Osteoblast (primary cell): ENCODE measurements around the gene MIOS. TPM values are rescaled to one million over a fixed set of nuclear protein-coding genes. Genes with fewer than 3 reads are reported as not detected.

Experiments
- DNase-seq: peaks from one replicate; pipeline ENCODE4 v3.0.0; 2011; ENCODE audit warnings: low spot score, mixed read lengths; ENCODE audit not compliant: insufficient read length; ENCODE audit errors: missing footprints
- H2AFZ ChIP-seq: 2 replicates; pipeline ENCODE4 v1.6.0; 2011; ENCODE audit warnings: mild to moderate bottlenecking, low read length
- H3K27ac ChIP-seq: 2 replicates; pipeline ENCODE4 v1.5.1; 2011; ENCODE audit warnings: mild to moderate bottlenecking, low read depth, low read length, moderate library complexity
- H3K27me3 ChIP-seq: 2 replicates; pipeline ENCODE4 v1.6.0; 2012; ENCODE audit warnings: mild to moderate bottlenecking, control low read depth, inconsistent platforms, low read length, moderate library complexity; ENCODE audit not compliant: insufficient read depth
- H3K36me3 ChIP-seq: 2 replicates; pipeline ENCODE4 v1.5.1; 2011; ENCODE audit warnings: mild to moderate bottlenecking, low read length, control low read depth, moderate library complexity; ENCODE audit not compliant: insufficient read depth
- H3K4me1 ChIP-seq: 2 replicates; pipeline ENCODE4 v1.5.1; 2011; ENCODE audit warnings: mild to moderate bottlenecking, low read length, control low read depth, moderate library complexity; ENCODE audit not compliant: insufficient read depth
- H3K4me2 ChIP-seq: 2 replicates; pipeline ENCODE4 v1.6.0; 2011; ENCODE audit warnings: mild to moderate bottlenecking, low read length; ENCODE audit not compliant: insufficient read depth
- H3K4me3 ChIP-seq: fragments of 200-600 bp; sonication (generic); 3 replicates; pipeline ENCODE4 v1.5.1; 2012; ENCODE audit warnings: mild to moderate bottlenecking, low read length, inconsistent platforms; ENCODE audit not compliant: insufficient read depth
- H3K79me2 ChIP-seq: 2 replicates; pipeline ENCODE4 v1.6.0; 2012; ENCODE audit warnings: mild to moderate bottlenecking, low read length, control low read depth, inconsistent platforms; ENCODE audit not compliant: insufficient read depth
- H3K9me3 ChIP-seq: 2 replicates; pipeline ENCODE4 v1.5.1; 2011; ENCODE audit warnings: low read depth, low read length, control low read depth
- H4K20me1 ChIP-seq: 2 replicates; pipeline ENCODE4 v1.6.0; 2012; ENCODE audit warnings: mild to moderate bottlenecking, low read length, control low read depth; ENCODE audit not compliant: insufficient read depth
- total RNA-seq: library from RNA; depleted of rRNA; stranded (reverse); fragments of >200 nt; gene quantifications from 2 replicates; pipeline ENCODE4 v1.2.3, GENCODE V29; 2012
- TF ChIP-seq, protein P1 (sequence below): IDR thresholded peaks from 2 replicates; pipeline ENCODE4 v1.5.1; 2011; ENCODE audit warnings: mild to moderate bottlenecking, low read depth, low read length, moderate library complexity; ENCODE audit errors: extremely low read depth

The MIOS gene
- total RNA-seq, 1 donor, result 43.4 TPM

DNA sequence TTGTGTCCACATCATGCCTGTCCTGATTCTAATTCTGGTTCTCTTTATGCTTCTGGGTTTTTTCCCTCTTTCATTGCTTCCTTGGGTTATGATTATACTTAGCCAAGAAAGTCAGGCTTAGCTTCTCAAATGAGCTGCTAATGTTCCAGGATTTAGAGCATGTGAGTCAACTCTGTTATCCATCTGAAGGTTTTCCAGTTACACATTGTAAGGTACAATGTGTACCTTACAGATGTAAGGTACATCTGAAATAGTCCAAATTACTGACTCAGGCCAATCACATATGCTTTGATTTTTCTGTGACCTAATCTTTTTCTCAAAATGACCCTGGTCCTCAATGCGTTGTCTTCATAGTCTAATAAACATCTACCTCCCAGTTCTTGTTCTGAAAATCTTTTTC, 13.3 kb upstream of the MIOS start:
- Histone ChIP-seq H4K20me1 (no peaks in the 10 kb centered on the region), H3K4me1 (peaks cover 28% of the 10 kb centered on the region), H3K4me3 (no peak overlapping the region), H2AFZ (no peak overlapping the region), H3K79me2 (no peaks in the 10 kb centered on the region), H3K27ac (peak overlapping the region; percentile 87), H3K27me3 (no peaks in the 10 kb centered on the region), H3K36me3 (no peaks in the 10 kb centered on the region), H3K9me3 (no peaks in the 10 kb centered on the region), H3K4me2 (peak overlapping the region; percentile 59)
- no peak for DNase-seq
- TF ChIP-seq, protein P1, sequence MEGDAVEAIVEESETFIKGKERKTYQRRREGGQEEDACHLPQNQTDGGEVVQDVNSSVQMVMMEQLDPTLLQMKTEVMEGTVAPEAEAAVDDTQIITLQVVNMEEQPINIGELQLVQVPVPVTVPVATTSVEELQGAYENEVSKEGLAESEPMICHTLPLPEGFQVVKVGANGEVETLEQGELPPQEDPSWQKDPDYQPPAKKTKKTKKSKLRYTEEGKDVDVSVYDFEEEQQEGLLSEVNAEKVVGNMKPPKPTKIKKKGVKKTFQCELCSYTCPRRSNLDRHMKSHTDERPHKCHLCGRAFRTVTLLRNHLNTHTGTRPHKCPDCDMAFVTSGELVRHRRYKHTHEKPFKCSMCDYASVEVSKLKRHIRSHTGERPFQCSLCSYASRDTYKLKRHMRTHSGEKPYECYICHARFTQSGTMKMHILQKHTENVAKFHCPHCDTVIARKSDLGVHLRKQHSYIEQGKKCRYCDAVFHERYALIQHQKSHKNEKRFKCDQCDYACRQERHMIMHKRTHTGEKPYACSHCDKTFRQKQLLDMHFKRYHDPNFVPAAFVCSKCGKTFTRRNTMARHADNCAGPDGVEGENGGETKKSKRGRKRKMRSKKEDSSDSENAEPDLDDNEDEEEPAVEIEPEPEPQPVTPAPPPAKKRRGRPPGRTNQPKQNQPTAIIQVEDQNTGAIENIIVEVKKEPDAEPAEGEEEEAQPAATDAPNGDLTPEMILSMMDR, result no peak

DNA sequence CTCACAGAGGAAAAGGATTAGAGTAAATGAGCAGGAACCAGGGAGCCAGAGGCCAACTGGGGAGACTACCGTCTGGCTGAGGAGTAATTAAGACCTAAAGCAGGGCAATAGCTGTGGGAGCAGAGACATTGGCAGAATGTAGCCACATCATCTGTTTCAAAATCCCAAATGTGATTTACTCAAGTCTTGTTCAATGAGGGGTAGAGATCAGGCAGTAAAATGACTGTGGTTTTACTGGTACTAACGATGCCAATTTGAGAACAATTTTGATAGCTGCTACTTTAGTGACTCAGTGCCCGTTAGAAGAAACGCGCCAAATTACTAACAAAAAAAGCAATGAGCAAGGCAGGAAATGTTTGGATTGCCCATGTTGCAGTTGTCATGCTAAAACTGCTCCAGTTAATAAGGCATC, 12.7 kb upstream of the MIOS start:
- H3K9me3 ChIP-seq, result no peaks in the 10 kb centered on the region
- peak overlapping the region; percentile 87 for H3K27ac ChIP-seq
- DNase-seq, result peak; percentile 87
- H3K36me3 ChIP-seq, result no peaks in the 10 kb centered on the region
- TF ChIP-seq, protein P1, result no peak
- peaks cover 28% of the 10 kb centered on the region for H3K4me1 ChIP-seq
- H2AFZ ChIP-seq, result peak overlapping the region; percentile 69
- H4K20me1 ChIP-seq, result no peaks in the 10 kb centered on the region
- no peaks in the 10 kb centered on the region for H3K79me2 ChIP-seq
- H3K4me3 ChIP-seq, result peak overlapping the region; percentile 8
- H3K27me3 ChIP-seq, result no peaks in the 10 kb centered on the region
- H3K4me2 ChIP-seq, result peak overlapping the region; percentile 59

DNA sequence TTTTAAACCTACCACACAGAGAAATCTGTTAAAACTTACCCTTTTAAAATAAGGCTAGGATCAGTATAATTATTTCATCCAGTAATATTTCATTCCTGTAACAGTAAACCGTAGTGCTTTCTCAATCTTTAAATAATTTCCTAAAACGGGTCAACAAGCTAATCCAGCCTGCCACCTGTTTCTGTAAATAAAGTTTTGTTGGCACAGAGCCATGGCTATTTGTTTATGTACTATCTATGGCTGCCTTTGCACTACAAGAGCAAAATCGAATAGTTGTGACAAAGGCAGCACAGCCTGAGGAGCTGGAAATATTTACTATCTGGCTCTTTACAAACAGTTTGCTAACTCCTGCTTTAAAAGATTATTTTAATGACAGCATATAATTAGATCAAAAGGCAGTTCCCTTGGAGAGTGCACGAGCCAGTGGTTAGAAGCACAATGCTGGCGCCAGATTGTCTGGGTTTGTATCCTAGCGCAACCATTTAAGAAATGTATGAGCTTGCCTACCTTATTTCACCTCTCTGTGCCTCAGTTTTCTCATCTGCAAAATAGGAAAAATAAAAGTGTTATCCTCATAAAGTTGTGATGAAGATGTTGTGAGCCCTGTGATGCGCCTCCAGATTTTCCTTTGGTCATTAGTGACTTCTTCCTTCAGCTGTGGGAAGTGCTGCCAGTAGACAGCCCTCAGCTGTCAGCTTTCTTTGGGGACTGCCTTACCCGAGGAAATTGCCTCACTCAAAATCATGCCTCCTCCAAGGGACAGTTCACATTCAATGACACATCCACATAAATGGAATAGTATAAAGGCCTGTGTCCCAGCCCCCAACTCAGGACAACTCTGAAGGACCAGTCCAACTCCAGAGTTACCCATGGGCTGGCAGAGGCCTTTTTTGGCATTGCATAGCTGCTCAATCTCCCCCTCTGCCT, 11.8 kb upstream of the MIOS start:
- Histone ChIP-seq H3K4me2 (peak overlapping the region; percentile 59), H4K20me1 (no peaks in the 10 kb centered on the region), H3K4me3 (no peak overlapping the region), H3K9me3 (no peaks in the 10 kb centered on the region), H3K27ac (peak overlapping the region; percentile 87), H3K36me3 (no peaks in the 10 kb centered on the region), H3K4me1 (peaks cover 28% of the 10 kb centered on the region), H2AFZ (peak overlapping the region; percentile 18), H3K27me3 (no peaks in the 10 kb centered on the region), H3K79me2 (no peaks in the 10 kb centered on the region)
- TF ChIP-seq, protein P1, result no peak
- peak; percentile 67 for DNase-seq

DNA sequence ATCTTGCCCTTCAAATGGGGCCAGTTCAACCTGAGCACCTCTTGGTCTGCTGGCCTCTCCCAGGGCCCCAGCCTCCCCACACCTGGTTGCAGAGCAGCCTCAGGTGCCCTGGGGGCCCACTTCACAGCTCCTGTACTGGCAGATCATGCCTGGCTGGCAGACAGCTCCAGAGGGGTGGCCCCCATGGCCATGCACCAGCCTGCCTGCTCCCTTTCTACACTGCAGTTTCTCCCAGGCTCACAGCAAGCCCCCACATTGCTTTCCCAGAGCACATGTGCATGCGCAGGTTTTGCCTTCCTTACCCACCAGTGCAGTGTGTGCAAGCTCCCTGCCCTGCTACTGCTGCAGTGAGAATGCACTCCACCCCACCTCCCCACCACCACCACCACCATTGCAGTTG, 9.8 kb upstream of the MIOS start:
- DNase-seq, result no peak
- Histone ChIP-seq H3K4me1 (peaks cover 28% of the 10 kb centered on the region), H3K79me2 (no peaks in the 10 kb centered on the region), H3K27ac (no peak overlapping the region), H2AFZ (no peak overlapping the region), H3K27me3 (no peaks in the 10 kb centered on the region), H3K4me2 (no peak overlapping the region), H4K20me1 (no peaks in the 10 kb centered on the region), H3K9me3 (no peaks in the 10 kb centered on the region), H3K4me3 (no peak overlapping the region), H3K36me3 (no peaks in the 10 kb centered on the region)
- TF ChIP-seq, protein P1, result no peak
